Heart left ventricle (tissue), 13 donors: ENCODE results near the gene XCL1.

Source experiments
- CTCF ChIP-seq, 12 donors: fragments of 200-600 bp; sonication (generic) in 4 of 12; IDR thresholded peaks; one replicate each; pipeline versions ENCODE4 v1.5.0 to v1.8.0; 2018 to 2022; ENCODE audit warnings: antibody characterized with exemption in 12 of 12, mild to moderate bottlenecking in 5 of 12
- POLR2A ChIP-seq, 2 donors: fragments of 450-650 bp; IDR thresholded peaks; one replicate each; pipeline ENCODE4 v1.6.1; 2017; ENCODE audit warnings: antibody characterized with exemption in 2 of 2, mild to moderate bottlenecking in 2 of 2, moderate library complexity in 2 of 2
- donor health status: ischemic (EF 13 %, LVEDD 7.1; RV severe dilation, severe dysfunction).
- donor health status: DM: no; HTN: yes; CAD: no.
- donor health status: DM: no; HTN: no; CAD: no.
- donor health status: ischemic (EF 25% LVEDD 6.9; RV normal size, moderate dysfunction).
- donor health status: ischemic (EF 25% LVEDD 5.7; RV mildly dilated, moderate dysfunction).
- donor health status: ischemic (EF 35%, LVEDD 5.7; RV mildly dilated, moderate dysfunction).
- donor health status: nonischemic (EF 11% LVEDD 7.7; RV severe dilation, severe dysfunction).
- donor health status: DM: yes; HTN: yes; CAD: no.
- donor health status: PGD.
- donor health status: ischemic (EF 29% LVEDD 5.4; RV normal size, mild dysfunction).
- donor health status: nonischemic (EF 23%, LVEDD 6.1; RV moderate dilation, normal function).

DNA sequence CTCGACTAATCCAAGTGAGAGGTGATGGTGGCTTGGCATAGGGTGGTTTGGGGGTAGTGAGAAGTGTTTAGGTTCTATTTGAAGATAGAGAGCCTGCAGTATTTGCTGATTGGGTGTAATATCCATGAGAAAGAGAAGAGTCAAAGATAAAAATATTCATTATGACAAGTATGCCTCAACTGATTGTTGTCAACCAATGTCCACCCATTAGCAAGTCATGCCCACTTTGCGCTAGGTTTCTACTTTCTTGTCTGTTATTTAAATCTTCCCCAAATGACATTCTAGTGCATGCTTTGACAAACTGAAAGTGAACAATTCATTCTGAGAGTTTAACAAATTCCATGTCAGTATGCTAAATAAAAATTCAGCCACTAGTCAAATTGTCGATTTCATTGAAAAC, 3.8 kb upstream of the XCL1 start:
- TF ChIP-seq CTCF (IDR thresholded peaks at IDR 0.05) (no peak), POLR2A (IDR thresholded peaks at IDR 0.05) (no peak)
